HepG2 (cell line): ENCODE results near the gene GMEB2. TPM values are rescaled to one million over a fixed set of nuclear protein-coding genes. Genes with fewer than 3 reads are reported as not detected.

ENCODE experiments used
- ATAC-seq: fragments of 200-7000 bp; cut with Tn5 transposase; 3 replicates; pipeline ENCODE4 v1.9.1; 2020; ENCODE audit warnings: mild to moderate bottlenecking, moderate library complexity
- BruUV-seq: library from RNA; stranded (reverse); fragments of 400-500 nt; replicated peaks from 2 replicates; lab custom pipeline; 2021; lab: Mats Ljungman, UMichigan
- CTCF ChIA-PET: fragments of 300-600 bp; formaldehyde crosslinking; extraction: SDS; loops from one replicate; lab custom pipeline; 2021; ENCODE audit warnings: low total read pairs, inconsistent platforms, low intra/inter-chr PET ratio; lab: Yijun Ruan, JAX
- POLR2A ChIA-PET: fragments of 350-600 bp; sonication (Branson Sonifier 250); formaldehyde crosslinking; loops from one replicate; lab custom pipeline; 2020; ENCODE audit warnings: antibody characterized with exemption, inconsistent platforms; lab: Yijun Ruan, JAX
- DNase-seq: peaks from one replicate; pipeline ENCODE4 v3.0.0-alpha.2; 2015; ENCODE audit warnings: low spot score
- FAIRE-seq: peaks from 3 replicates; lab custom pipeline; 2011; peaks lifted over from hg19 to GRCh38; lab: Jason Lieb, UNC
- H2AFZ ChIP-seq: one replicate; pipeline ENCODE4 v1.6.1; 2011; ENCODE audit warnings: low read length, inconsistent platforms
- H3K27ac ChIP-seq: fragments of 300-600 bp; 3 replicates; pipeline ENCODE4 v1.8.0; 2011; ENCODE audit warnings: mixed run types, mild to moderate bottlenecking, mixed read lengths, low read length, inconsistent platforms; ENCODE audit not compliant: insufficient read depth; ENCODE audit errors: extremely low read length
- H3K27me3 ChIP-seq, 2 experiments: fragments of 200-600 bp in 1 of 2; 2 replicates in 1 of 2; 3 replicates in 1 of 2; pipeline versions ENCODE4 v1.6.0 to v1.8.0; 2011; ENCODE audit warnings: low read length in 2 of 2, mild to moderate bottlenecking in 2 of 2, moderate library complexity in 2 of 2, inconsistent platforms in 1 of 2; ENCODE audit not compliant: insufficient read depth in 2 of 2, control insufficient read depth in 1 of 2
- H3K36me3 ChIP-seq, 2 experiments: fragments of 200-600 bp in 1 of 2; replicated peaks in 1 of 2; 2 replicates in 1 of 2; 3 replicates in 1 of 2; pipeline versions ENCODE4 v1.5.1 to v1.8.0; 2011; ENCODE audit warnings: low read length in 2 of 2, inconsistent platforms in 1 of 2; ENCODE audit not compliant: insufficient read depth in 2 of 2, control insufficient read depth in 1 of 2
- H3K4me1 ChIP-seq: 2 replicates; pipeline ENCODE4 v1.5.1; 2012; ENCODE audit warnings: low read length, inconsistent platforms; ENCODE audit not compliant: insufficient read depth
- H3K4me2 ChIP-seq: 2 replicates; pipeline ENCODE4 v1.6.0; 2011; ENCODE audit warnings: low read depth, low read length, inconsistent platforms
- H3K4me3 ChIP-seq, 3 experiments: fragments of 200-600 bp in 1 of 3; sonication (generic), shearing (Covaris generic) in 1 of 3; replicated peaks in 1 of 3; 2 replicates each; pipeline ENCODE4 v1.5.1; 2011 to 2016; ENCODE audit warnings: low read length in 3 of 3, inconsistent platforms in 2 of 3, low read depth in 2 of 3, mild to moderate bottlenecking in 2 of 3, control low read depth in 1 of 3, mixed read lengths in 1 of 3; ENCODE audit not compliant: insufficient read depth in 1 of 3
- H3K79me2 ChIP-seq: one replicate; pipeline ENCODE4 v1.6.1; 2011; ENCODE audit warnings: low read length, inconsistent platforms; ENCODE audit not compliant: insufficient read depth
- H3K9ac ChIP-seq: 2 replicates; pipeline ENCODE4 v1.6.0; 2011; ENCODE audit warnings: mild to moderate bottlenecking, low read depth, low read length, inconsistent platforms; ENCODE audit not compliant: insufficient read depth
- H3K9me3 ChIP-seq: 2 replicates; pipeline ENCODE4 v1.5.1; 2012; ENCODE audit warnings: mild to moderate bottlenecking, low read length
- H4K20me1 ChIP-seq: 2 replicates; pipeline ENCODE4 v1.6.0; 2011; ENCODE audit warnings: inconsistent platforms, mild to moderate bottlenecking, low read length, moderate library complexity; ENCODE audit not compliant: insufficient read depth
- CAMTA2 ChIP-seq: sonication (generic); formaldehyde crosslinking; IDR thresholded peaks from 2 replicates; pipeline ENCODE4 v1.4.0; 2020; ENCODE audit warnings: mild to moderate bottlenecking, missing genetic modification reagents, borderline replicate concordance
- NFIC ChIP-seq: IDR thresholded peaks from 2 replicates; pipeline ENCODE4 v1.6.1; 2012; ENCODE audit warnings: mild to moderate bottlenecking, low read length, inconsistent platforms
- PRMT3 ChIP-seq: sonication (generic); formaldehyde crosslinking; IDR thresholded peaks from 2 replicates; pipeline ENCODE4 v1.8.1; 2022; ENCODE audit warnings: low read depth, mild to moderate bottlenecking, moderate library complexity, missing genetic modification reagents, borderline replicate concordance
- RFXAP ChIP-seq: sonication (generic); formaldehyde crosslinking; IDR thresholded peaks from 2 replicates; pipeline ENCODE4 v1.4.0; 2020; ENCODE audit warnings: missing genetic modification reagents, borderline replicate concordance
- YY1 ChIP-seq: IDR thresholded peaks from 2 replicates; pipeline ENCODE4 v1.6.1; 2011; ENCODE audit warnings: low read length, low read depth, moderate library complexity, mild to moderate bottlenecking; ENCODE audit not compliant: insufficient read depth, insufficient replicate concordance
- ZBTB38 ChIP-seq: sonication (generic); formaldehyde crosslinking; IDR thresholded peaks from 2 replicates; pipeline ENCODE4 v1.5.1; 2020; ENCODE audit warnings: mild to moderate bottlenecking, missing genetic modification reagents
- ZNF20 ChIP-seq: sonication (generic); formaldehyde crosslinking; IDR thresholded peaks from 2 replicates; pipeline ENCODE4 v1.4.0; 2020; ENCODE audit warnings: mild to moderate bottlenecking, moderate library complexity, missing genetic modification reagents
- ZNF225 ChIP-seq: sonication (generic); formaldehyde crosslinking; IDR thresholded peaks from 2 replicates; pipeline ENCODE4 v1.4.0; 2020; ENCODE audit warnings: mild to moderate bottlenecking, missing genetic modification reagents
- ZNF274 ChIP-seq: sonication (generic); formaldehyde crosslinking; IDR thresholded peaks from 2 replicates; pipeline ENCODE4 v1.5.1; 2020; ENCODE audit warnings: mild to moderate bottlenecking, missing genetic modification reagents
- ZNF883 ChIP-seq: sonication (generic); formaldehyde crosslinking; IDR thresholded peaks from 2 replicates; pipeline ENCODE4 v1.5.1; 2020; ENCODE audit warnings: mild to moderate bottlenecking, missing genetic modification reagents; ENCODE audit errors: not compliant biosample characterization
- WGBS: methylation state at CpG from one replicate; pipeline ENCODE4 v1.1.6; 2017; ENCODE audit warnings: low lambda C conversion rate; 5-methylcytosine and 5-hydroxymethylcytosine counted together
- in situ Hi-C: cut with HindIII; loops from 2 replicates; pipeline ENCODE4 v1.10.0; 2017; ENCODE audit warnings: low pct_unique_long_range_greater_than_20kb; ENCODE audit not compliant: extremely low pct_ligation_motif_present
- intact Hi-C: fragments of 100-400 bp; cut with micrococcal nuclease; formaldehyde crosslinking; loops from one replicate; pipeline ENCODE4 v1.10.0; 2022; ENCODE audit not compliant: unreplicated experiment
- polyA plus RNA-seq, 8 experiments: library from polyadenylated mRNA; depleted of rRNA in 3 of 8; stranded (reverse) in 7 of 8; unstranded in 1 of 8; fragments of >200 nt; fragmentation: Illumina TruSeq in 4 of 8; extraction: Trizol in 4 of 8; gene quantifications; 2 replicates each; pipeline versions ENCODE4 v1.2.1 to v1.2.3, GENCODE V29; 2011 to 2016; ENCODE audit warnings: low read depth in 4 of 8, missing spikeins in 1 of 8, mixed read lengths in 1 of 8; ENCODE audit not compliant: insufficient read depth in 1 of 8
- total RNA-seq, 5 experiments: library from RNA; depleted of rRNA; stranded (reverse); fragments of >200 nt; fragmentation: Illumina TruSeq; extraction: Trizol; gene quantifications; 2 replicates each; pipeline ENCODE4 v1.2.3, GENCODE V29; 2016; ENCODE audit warnings: low read depth in 1 of 5
- TF ChIP-seq, protein P1 (sequence below): sonication (generic); formaldehyde crosslinking; IDR thresholded peaks from 2 replicates; pipeline ENCODE4 v1.5.1; 2020; ENCODE audit warnings: mild to moderate bottlenecking, missing genetic modification reagents, moderate library complexity
- TF ChIP-seq, protein P2 (sequence below), 2 experiments: sonication (generic) in 1 of 2; formaldehyde crosslinking in 1 of 2; IDR thresholded peaks; 2 replicates each; pipeline versions ENCODE4 v1.4.0 to v1.6.1; 2018 to 2020; ENCODE audit warnings: missing genetic modification reagents in 2 of 2, borderline replicate concordance in 1 of 2, low read depth in 1 of 2, mild to moderate bottlenecking in 1 of 2, missing biosample characterization in 1 of 2
- TF ChIP-seq, protein P3 (sequence below): sonication (generic); formaldehyde crosslinking; IDR thresholded peaks from 2 replicates; pipeline ENCODE4 v1.5.0; 2020; ENCODE audit warnings: mild to moderate bottlenecking, missing genetic modification reagents

Gene GMEB2
- total and polyA plus RNA-seq, 2 of the 13 experiments (the other 11 are each of a cell fraction or from before 2014, with no cell fraction given) = 10.6 to 12.4 TPM

DNA sequence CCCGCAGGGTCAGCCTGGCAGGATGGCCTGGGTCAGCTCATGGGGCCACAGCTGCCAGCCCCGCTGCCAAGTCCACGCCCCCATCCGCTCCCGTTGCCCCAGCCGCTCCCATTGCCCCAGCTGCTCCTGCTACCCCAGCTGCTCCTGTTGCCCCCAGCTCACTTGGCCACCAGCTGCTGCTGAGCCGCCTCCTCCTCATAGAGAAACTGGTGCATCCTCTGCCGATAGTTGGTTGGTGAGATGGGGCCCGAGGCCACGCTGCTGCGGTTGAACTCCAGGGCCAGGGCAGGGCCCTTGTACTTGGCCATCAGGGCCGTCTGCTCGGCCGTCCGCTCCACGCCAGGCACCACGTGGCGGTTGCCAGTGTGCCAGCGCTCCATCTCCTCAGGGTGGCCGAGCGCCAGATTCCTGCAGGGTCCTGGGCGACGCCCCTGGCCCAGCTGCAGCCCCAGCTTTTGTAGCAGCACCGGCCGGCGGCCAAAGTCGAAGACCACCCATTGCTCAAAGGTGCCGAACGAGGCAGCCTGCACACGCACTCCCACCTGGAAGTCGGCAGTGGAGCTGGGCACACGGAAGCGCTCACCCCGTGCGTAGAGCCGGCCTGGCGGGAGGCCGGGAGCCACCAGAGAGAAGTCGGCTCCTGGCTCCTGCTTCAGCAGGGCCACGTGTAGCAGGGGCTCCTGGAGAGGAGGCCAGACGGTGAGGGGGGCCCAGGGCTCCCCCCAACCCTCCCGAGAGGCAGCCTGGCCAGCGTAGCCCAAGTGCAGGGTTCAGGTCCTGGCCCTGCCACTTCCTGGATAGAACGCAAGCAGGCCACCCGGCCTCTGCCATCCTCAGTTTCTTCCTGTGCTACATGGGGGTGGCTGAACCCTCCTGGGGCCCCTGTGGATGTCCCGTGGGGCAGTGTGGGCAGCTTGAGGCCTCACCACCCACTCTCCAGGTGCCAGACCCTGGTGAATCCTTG is 57.6 kb downstream of the GMEB2 start:
- Histone ChIP-seq H3K27ac (no peak overlapping the region), H3K79me2 (no peaks in the 10 kb centered on the region), H4K20me1 (peaks cover 2% of the 10 kb centered on the region; the same call in 1 of the 2 replicates), H3K27me3 (no peaks in the 10 kb centered on the region), H3K4me2 (no peak overlapping the region), H3K9ac (no peak overlapping the region), H3K9me3 (no peaks in the 10 kb centered on the region), H3K36me3 (no peaks in the 10 kb centered on the region), H3K4me1 (peaks cover 12% of the 10 kb centered on the region), H3K4me3 (no peak overlapping the region), H2AFZ (no peak overlapping the region)
- intact Hi-C loops (no loop called here), in situ Hi-C loops (no loop called here)
- 77% methylated on average over 44 of the region's 46 CpGs for WGBS
- ChIA-PET POLR2A (interaction anchor here (0.9 to 1.0 kb wide), 2 partner anchors 12 to 138 kb away, joined by 3 read pairs; partner anchors contain the start of genes ARFRP1 and ZGPAT), CTCF (no interaction called here)
- FAIRE-seq = no peak
- BruUV-seq = no TSS peak
- DNase-seq = no peak
- no peak for ATAC-seq
- TF ChIP-seq ZNF883 (peak; percentile 36), ZBTB38 (CRISPR knock-in tag) (peak; percentile 46; the same call in 1 of the 2 replicates), RFXAP (no peak), YY1 (no peak), ZNF20 (no peak), ZNF225 (no peak), PRMT3 (CRISPR knock-in tag) (no peak), NFIC (no peak), CAMTA2 (CRISPR knock-in tag) (0 out of 2 replicates have a peak, but pooled peaks have one; percentile 33), ZNF274 (CRISPR knock-in tag) (peak; percentile 35; the same call in 1 of the 2 replicates)
- TF ChIP-seq, protein P1, sequence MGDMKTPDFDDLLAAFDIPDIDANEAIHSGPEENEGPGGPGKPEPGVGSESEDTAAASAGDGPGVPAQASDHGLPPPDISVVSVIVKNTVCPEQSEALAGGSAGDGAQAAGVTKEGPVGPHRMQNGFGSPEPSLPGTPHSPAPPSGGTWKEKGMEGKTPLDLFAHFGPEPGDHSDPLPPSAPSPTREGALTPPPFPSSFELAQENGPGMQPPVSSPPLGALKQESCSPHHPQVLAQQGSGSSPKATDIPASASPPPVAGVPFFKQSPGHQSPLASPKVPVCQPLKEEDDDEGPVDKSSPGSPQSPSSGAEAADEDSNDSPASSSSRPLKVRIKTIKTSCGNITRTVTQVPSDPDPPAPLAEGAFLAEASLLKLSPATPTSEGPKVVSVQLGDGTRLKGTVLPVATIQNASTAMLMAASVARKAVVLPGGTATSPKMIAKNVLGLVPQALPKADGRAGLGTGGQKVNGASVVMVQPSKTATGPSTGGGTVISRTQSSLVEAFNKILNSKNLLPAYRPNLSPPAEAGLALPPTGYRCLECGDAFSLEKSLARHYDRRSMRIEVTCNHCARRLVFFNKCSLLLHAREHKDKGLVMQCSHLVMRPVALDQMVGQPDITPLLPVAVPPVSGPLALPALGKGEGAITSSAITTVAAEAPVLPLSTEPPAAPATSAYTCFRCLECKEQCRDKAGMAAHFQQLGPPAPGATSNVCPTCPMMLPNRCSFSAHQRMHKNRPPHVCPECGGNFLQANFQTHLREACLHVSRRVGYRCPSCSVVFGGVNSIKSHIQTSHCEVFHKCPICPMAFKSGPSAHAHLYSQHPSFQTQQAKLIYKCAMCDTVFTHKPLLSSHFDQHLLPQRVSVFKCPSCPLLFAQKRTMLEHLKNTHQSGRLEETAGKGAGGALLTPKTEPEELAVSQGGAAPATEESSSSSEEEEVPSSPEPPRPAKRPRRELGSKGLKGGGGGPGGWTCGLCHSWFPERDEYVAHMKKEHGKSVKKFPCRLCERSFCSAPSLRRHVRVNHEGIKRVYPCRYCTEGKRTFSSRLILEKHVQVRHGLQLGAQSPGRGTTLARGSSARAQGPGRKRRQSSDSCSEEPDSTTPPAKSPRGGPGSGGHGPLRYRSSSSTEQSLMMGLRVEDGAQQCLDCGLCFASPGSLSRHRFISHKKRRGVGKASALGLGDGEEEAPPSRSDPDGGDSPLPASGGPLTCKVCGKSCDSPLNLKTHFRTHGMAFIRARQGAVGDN (CRISPR knock-in tag) = 0 out of 2 replicates have a peak, but pooled peaks have one; percentile 20
- TF ChIP-seq, protein P2, sequence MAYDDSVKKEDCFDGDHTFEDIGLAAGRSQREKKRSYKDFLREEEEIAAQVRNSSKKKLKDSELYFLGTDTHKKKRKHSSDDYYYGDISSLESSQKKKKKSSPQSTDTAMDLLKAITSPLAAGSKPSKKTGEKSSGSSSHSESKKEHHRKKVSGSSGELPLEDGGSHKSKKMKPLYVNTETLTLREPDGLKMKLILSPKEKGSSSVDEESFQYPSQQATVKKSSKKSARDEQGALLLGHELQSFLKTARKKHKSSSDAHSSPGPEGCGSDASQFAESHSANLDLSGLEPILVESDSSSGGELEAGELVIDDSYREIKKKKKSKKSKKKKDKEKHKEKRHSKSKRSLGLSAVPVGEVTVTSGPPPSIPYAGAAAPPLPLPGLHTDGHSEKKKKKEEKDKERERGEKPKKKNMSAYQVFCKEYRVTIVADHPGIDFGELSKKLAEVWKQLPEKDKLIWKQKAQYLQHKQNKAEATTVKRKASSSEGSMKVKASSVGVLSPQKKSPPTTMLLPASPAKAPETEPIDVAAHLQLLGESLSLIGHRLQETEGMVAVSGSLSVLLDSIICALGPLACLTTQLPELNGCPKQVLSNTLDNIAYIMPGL (CRISPR knock-in tag; IDR thresholded peaks at IDR 0.05; ENCODE audit: borderline replicate concordance in 1 of 2, low read depth in 1 of 2) = no peak
- TF ChIP-seq, protein P3, sequence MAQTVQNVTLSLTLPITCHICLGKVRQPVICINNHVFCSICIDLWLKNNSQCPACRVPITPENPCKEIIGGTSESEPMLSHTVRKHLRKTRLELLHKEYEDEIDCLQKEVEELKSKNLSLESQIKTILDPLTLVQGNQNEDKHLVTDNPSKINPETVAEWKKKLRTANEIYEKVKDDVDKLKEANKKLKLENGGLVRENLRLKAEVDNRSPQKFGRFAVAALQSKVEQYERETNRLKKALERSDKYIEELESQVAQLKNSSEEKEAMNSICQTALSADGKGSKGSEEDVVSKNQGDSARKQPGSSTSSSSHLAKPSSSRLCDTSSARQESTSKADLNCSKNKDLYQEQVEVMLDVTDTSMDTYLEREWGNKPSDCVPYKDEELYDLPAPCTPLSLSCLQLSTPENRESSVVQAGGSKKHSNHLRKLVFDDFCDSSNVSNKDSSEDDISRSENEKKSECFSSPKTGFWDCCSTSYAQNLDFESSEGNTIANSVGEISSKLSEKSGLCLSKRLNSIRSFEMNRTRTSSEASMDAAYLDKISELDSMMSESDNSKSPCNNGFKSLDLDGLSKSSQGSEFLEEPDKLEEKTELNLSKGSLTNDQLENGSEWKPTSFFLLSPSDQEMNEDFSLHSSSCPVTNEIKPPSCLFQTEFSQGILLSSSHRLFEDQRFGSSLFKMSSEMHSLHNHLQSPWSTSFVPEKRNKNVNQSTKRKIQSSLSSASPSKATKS (CRISPR knock-in tag) = no peak
